GM19372 (cell line): ENCODE measurements around the gene GPC2.
"Not testable (repeated sequence)": the region's sequence is repeated elsewhere in the genome, so short reads cannot be mapped to it uniquely, and the experiment has no call there.

Experiments
- ATAC-seq: cut with Tn5 transposase; IDR thresholded peaks from one replicate; pipeline ENCODE4 v1.9.1; 2021; ENCODE audit warnings: mild to moderate bottlenecking, low read depth, moderate library complexity; ENCODE audit not compliant: unreplicated experiment

The GPC2 gene

DNA sequence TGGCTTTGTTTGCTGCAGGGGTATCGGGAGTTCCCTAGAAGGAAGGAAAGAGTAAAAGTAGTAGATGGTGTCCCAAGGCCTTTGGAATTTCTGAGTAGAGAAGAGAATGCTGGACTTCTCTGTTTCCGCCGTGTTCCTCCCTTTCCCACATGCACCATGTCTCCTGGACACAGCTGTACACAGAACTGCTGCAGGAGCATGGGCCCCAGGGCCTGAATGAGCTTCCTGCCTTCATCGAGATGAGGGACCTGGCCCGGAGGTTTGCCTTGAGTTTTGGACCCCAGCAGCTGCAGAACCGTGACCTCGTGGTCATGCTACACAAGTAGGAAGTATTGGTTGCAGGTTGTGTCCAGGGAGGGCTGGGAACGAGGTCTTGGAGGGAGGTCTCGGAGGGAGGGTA is 27.3 kb upstream of the GPC2 start:
- no peak for ATAC-seq

DNA sequence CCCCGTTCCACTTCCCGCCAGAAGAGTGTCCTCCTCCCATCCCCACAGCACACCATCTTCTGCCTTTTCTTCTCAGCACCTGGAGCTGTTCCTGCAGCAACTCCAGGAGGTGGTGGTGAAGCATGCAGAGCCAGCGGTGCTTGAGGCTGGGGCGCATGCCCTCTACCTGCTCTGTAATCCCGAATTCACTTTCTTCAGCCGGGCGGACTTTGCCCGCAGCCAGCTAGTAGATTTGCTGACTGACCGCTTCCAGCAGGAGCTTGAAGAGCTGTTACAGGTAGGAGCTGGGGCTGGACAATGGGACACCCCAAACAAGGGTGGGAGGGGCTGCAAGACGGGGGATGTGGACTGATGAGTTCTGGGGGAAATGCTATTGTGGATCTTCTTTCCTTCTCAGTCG is 23.5 kb upstream of the GPC2 start:
- no peak for ATAC-seq

GRCh38 chr7:100198266-100198665 is 21.1 kb upstream of the GPC2 start:
- no peak for ATAC-seq

GRCh38 chr7:100195901-100196322 is 18.7 kb upstream of the GPC2 start:
- not testable (repeated sequence) for ATAC-seq

- ATAC-seq: no peak
These were observed 18.0 kb upstream of the GPC2 start for GRCh38 chr7:100195222-100195621.

DNA sequence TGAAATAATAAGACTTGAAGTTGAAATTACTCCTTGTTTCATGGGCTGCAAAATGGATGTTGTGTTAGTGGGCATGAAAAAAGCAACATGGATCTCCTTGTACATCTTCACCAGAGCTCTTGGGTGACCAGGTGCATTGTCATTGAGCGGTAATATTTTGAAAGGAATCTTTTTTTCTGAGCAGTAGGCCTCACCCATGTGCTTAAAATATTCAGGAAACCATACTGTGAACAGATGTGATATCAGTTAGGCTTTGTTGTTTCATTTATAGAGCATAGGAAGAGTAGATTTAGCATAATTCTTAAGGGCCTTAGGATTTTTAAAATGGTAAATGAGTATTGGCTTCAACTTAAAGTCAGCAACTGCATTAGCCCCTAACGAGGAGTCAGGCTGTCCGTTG is 15.8 kb upstream of the GPC2 start:
- no peak for ATAC-seq

GRCh38 chr7:100192281-100192862 is 15.2 kb upstream of the GPC2 start:
- not testable (repeated sequence) for ATAC-seq

- no peak for ATAC-seq
These were observed 14.6 kb upstream of the GPC2 start for GRCh38 chr7:100191775-100192174.

DNA sequence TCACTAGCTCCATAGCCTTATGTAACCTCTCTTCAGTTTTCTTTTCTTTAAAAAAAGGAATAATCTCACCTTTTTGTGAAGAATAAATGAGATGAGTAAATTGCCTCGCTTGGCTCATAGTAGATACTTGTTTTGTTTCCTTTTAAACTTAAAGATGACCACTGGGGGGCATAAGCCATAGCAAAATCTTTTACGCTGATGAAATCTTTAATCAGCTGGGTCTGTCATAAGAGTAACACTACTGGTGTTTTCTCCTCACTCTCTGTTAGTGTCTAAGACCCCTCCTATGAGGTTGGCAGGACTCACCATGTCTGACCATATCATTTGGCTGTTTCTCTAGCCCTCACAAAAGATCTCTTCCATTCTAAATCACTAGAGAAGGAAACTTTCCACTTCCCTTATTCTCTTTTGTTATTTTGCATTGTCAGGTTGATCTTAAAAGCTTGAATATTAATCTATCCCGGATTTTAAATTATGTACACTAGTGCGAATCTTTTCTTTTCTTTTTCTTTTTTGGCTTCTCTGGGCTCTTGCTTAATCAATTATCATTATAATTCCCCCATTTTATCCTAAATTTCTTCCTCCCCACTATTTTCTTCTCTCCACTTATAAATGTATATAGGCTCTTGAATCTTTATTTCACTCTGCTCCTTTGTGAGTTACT is 13.0 kb upstream of the GPC2 start:
- ATAC-seq: no peak

GRCh38 chr7:100189061-100189460 is 11.9 kb upstream of the GPC2 start:
- ATAC-seq: no peak

- ATAC-seq: no peak
These were observed 8.5 kb upstream of the GPC2 start for GRCh38 chr7:100185726-100186125.

DNA sequence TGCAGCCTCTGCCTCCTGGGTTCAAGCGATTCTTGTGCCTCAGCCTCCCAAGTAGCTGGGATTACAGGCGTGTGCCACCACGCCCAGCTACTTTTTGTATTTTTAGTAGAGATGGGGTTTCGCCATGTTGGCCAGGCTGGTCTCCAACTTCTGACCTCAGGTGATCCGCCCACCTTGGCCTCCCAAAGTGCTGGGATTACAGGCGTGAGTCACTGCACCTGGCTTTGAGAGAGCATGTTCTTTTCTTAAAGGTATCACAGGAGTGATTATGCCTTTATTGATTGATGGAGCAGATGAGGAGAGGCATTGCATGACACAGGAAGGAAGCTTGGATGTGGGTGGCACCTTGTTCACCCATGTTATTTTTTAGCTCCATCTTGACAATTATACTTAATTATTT is 5.9 kb upstream of the GPC2 start:
- ATAC-seq: not testable (repeated sequence)

DNA sequence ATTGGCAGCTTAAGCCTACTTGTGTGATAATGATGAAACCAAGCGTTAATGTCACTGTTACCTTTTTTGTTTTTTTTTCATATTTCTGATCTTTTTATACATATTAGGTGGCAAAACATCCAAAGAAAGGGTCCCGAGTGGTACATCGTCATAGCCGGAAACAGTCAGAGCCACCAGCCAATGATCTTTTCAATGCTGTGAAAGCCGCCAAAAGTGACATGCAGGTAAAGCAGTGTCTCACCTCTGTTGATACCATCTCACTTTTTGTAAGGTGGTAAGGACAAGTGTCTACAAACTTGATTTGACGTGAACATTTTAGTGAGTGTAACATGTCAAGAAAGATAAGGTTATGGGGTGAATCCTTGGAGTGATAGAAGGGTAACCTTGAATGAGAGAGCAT is 5.4 kb upstream of the GPC2 start:
- not testable (repeated sequence) for ATAC-seq

- not testable (repeated sequence) for ATAC-seq
These were observed 2.9 kb upstream of the GPC2 start for GRCh38 chr7:100180084-100180483.

DNA sequence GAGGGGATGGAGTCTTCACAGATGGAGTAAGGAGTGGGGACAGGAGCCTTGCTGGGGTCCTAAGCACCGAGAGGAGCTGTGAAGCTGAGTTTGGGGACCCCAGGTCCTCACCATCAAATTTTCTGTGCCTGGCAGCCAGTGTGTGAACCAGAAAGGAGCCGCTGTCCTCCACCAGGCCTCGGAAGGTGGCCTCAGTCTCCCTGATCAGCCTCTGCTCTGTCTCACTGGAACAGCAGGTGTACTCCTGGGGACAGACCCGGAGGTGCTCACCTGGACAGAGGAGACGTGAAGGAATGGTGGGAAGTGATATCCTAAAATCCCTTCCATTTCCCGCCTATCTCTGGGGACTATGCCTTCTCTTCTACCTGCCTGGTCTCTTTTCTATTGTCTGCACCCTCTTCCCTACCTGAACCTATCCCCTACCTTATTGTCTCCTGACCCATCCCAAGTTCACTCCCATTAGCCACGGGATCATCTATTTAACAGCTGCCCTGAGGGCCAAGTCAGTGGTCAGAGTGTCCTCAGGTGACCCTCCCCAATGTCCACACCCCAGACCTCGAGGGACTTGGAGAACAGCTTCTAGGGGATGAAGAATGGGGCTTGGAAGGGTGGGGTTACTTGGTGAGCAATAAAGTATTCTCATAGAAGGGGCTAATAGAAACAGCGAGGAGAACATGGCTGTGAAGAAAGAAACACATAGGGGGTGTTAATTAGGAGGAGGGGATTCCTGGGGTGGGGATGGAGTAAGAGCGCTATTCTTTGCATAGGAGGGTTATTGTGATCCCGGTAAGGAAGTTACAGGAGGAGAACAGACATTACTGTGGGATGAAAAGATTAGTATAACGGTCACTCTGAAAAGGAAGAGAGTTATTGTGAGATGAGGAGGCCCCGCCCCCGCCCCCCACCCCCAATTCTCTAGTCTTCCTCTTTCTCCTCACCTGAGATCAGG is 811 bp downstream of the GPC2 start:
- ATAC-seq: no peak

DNA sequence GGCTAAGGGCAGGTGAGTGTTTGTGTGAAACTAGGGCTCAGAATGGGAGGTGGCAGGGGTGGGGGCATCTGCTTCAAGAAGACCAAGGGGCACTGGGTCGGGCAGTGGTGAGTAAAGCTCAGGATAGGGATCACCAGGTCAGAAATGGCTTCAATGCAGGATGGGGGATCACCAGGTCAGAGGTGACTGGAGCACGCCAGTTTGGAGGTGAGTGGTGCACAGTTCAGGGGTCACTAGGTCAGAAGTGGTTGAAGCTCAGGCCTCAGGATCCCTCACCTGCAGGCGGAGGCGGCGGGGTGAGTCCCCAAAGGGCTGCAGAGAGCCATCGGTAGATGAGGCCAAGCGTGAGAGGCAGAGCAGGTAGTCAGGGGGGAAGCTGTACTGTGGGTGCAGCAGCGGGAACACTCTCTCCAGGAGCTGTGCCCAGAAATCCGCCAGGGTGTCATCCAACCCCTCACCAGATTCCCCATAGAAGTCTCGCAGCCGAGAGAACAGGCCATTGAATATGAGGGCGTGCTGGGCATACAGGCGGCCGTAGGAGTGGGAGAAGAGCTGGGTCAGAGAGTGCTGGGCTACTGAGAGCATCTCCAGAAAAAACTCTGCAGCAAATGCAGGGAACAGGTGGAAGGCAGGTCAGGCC is 1.8 kb downstream of the GPC2 start:
- ATAC-seq: no peak

- ATAC-seq: no peak
These were observed 2.6 kb downstream of the GPC2 start for GRCh38 chr7:100174582-100174981.

- no peak for ATAC-seq
These were observed 3.2 kb downstream of the GPC2 start for GRCh38 chr7:100173806-100174495.

DNA sequence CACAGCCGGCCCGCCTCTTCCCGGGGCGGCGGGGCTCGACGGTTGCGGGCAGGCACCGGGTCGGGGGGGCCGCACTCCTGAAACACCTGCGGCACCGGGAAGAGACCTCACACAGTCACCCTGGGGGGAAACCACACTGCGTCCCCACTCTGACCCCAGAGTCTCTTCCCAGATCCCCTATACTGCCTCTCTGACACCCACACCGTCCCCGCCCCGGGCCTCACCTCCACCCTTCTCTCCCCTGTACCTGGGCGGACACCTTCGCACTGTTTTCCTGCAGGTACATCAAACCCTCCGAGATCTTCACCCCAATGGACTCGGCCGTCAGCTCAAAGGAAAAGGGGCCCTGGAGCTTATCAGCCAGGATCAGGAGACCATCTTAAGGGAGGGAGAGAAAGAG is 5.3 kb downstream of the GPC2 start:
- ATAC-seq: no peak

GRCh38 chr7:100171087-100171681 is 6.0 kb downstream of the GPC2 start:
- no peak for ATAC-seq
